Stomach (tissue), 4 donors: ENCODE data around the gene NTNG1.

ENCODE experiments used
- CTCF ChIP-seq, 7 experiments: fragments of 450-650 bp in 4 of 7; fragments of 200-600 bp in 3 of 7; sonication (generic) in 3 of 7; IDR thresholded peaks; one replicate each; pipeline ENCODE4 v1.5.1; 2016 to 2019; ENCODE audit warnings: antibody characterized with exemption in 7 of 7, control low read depth in 2 of 7, mild to moderate bottlenecking in 1 of 7
- POLR2A ChIP-seq, 4 donors: fragments of 450-650 bp; IDR thresholded peaks; one replicate each; pipeline ENCODE4 v1.6.1; 2016; ENCODE audit warnings: antibody characterized with exemption in 4 of 4, control low read depth in 2 of 4, mild to moderate bottlenecking in 1 of 4, moderate library complexity in 1 of 4

- TF ChIP-seq CTCF (IDR thresholded peaks at IDR 0.05): no peak
- no peak for TF ChIP-seq POLR2A (IDR thresholded peaks at IDR 0.05)
Measured at GRCh38 chr1:107389410-107390396, 248.9 kb downstream of the NTNG1 start.
